Astrocyte (in vitro differentiated cells and primary cell): ENCODE measurements around the gene MYO1E. TPM values are rescaled to one million over a fixed set of nuclear protein-coding genes. Genes with fewer than 3 reads are reported as not detected.

Experiments
- DNase-seq: peaks from one replicate; pipeline ENCODE4 v3.0.0-alpha.2; 2010; ENCODE audit warnings: low read depth
- FAIRE-seq: peaks from 2 replicates; lab custom pipeline; 2011; peaks lifted over from hg19 to GRCh38; lab: Jason Lieb, UNC
- H2AFZ ChIP-seq: 2 replicates; pipeline ENCODE4 v1.6.0; 2012; ENCODE audit warnings: low read depth, low read length, inconsistent platforms
- H3K27ac ChIP-seq: 2 replicates; pipeline ENCODE4 v1.5.1; 2011; ENCODE audit warnings: low read depth, low read length, inconsistent platforms
- H3K27me3 ChIP-seq: 2 replicates; pipeline ENCODE4 v1.6.0; 2011; ENCODE audit warnings: low read length, inconsistent platforms; ENCODE audit not compliant: insufficient read depth
- H3K36me3 ChIP-seq: 2 replicates; pipeline ENCODE4 v1.5.1; 2011; ENCODE audit warnings: low read length, inconsistent platforms; ENCODE audit not compliant: insufficient read depth
- H3K4me1 ChIP-seq: 2 replicates; pipeline ENCODE4 v1.5.1; 2011; ENCODE audit warnings: low read length, inconsistent platforms; ENCODE audit not compliant: insufficient read depth
- H3K4me2 ChIP-seq: 2 replicates; pipeline ENCODE4 v1.6.0; 2012; ENCODE audit warnings: low read length, inconsistent platforms
- H3K4me3 ChIP-seq: 2 replicates; pipeline ENCODE4 v1.5.1; 2011; ENCODE audit warnings: low read depth, mild to moderate bottlenecking, low read length, inconsistent platforms; ENCODE audit not compliant: insufficient read depth
- H3K79me2 ChIP-seq: 2 replicates; pipeline ENCODE4 v1.6.0; 2012; ENCODE audit warnings: mild to moderate bottlenecking, low read length, inconsistent platforms; ENCODE audit not compliant: insufficient read depth
- H3K9ac ChIP-seq: 2 replicates; pipeline ENCODE4 v1.6.0; 2012; ENCODE audit warnings: mild to moderate bottlenecking, low read length, inconsistent platforms
- H3K9me3 ChIP-seq: 2 replicates; pipeline ENCODE4 v1.5.1; 2012; ENCODE audit warnings: low read depth, mild to moderate bottlenecking, low read length, inconsistent platforms; ENCODE audit not compliant: insufficient read depth
- H4K20me1 ChIP-seq: 2 replicates; pipeline ENCODE4 v1.6.0; 2012; ENCODE audit warnings: low read length, inconsistent platforms; ENCODE audit not compliant: insufficient read depth
- H3K27ac Mint-ChIP-seq: one replicate; pipeline ENCODE4 v1.8.0; 2021; ENCODE audit warnings: mild to moderate bottlenecking, mixed read lengths; ENCODE audit not compliant: unreplicated experiment
- H3K27me3 Mint-ChIP-seq: one replicate; pipeline ENCODE4 v1.8.0; 2021; ENCODE audit warnings: low read depth, mixed read lengths; ENCODE audit not compliant: unreplicated experiment
- H3K36me3 Mint-ChIP-seq: one replicate; pipeline ENCODE4 v1.8.0; 2021; ENCODE audit warnings: low read depth, mixed read lengths; ENCODE audit not compliant: unreplicated experiment
- H3K4me1 Mint-ChIP-seq: one replicate; pipeline ENCODE4 v1.8.0; 2021; ENCODE audit warnings: low read depth, mixed read lengths; ENCODE audit not compliant: unreplicated experiment
- H3K4me3 Mint-ChIP-seq: one replicate; pipeline ENCODE4 v1.8.0; 2021; ENCODE audit warnings: mild to moderate bottlenecking, moderate library complexity, mixed read lengths; ENCODE audit not compliant: unreplicated experiment
- H3K9me3 Mint-ChIP-seq: one replicate; pipeline ENCODE4 v1.8.0; 2021; ENCODE audit warnings: mild to moderate bottlenecking, mixed read lengths; ENCODE audit not compliant: unreplicated experiment
- EZH2 ChIP-seq: IDR thresholded peaks from 2 replicates; pipeline ENCODE4 v1.6.1; 2012; ENCODE audit warnings: mild to moderate bottlenecking, low read length, inconsistent platforms; ENCODE audit not compliant: insufficient read depth
- total RNA-seq: library from RNA; stranded (reverse); gene quantifications from 2 replicates; pipeline ENCODE4 v1.2.1, GENCODE V29; 2021
- TF ChIP-seq, protein P1 (sequence below): IDR thresholded peaks from 2 replicates; pipeline ENCODE4 v1.5.1; 2011; ENCODE audit warnings: low read depth, mild to moderate bottlenecking, inconsistent platforms, low read length, moderate library complexity; ENCODE audit not compliant: insufficient read depth

The MYO1E gene
- total RNA-seq, 1 donor from 2014 or later, result 227 TPM

DNA sequence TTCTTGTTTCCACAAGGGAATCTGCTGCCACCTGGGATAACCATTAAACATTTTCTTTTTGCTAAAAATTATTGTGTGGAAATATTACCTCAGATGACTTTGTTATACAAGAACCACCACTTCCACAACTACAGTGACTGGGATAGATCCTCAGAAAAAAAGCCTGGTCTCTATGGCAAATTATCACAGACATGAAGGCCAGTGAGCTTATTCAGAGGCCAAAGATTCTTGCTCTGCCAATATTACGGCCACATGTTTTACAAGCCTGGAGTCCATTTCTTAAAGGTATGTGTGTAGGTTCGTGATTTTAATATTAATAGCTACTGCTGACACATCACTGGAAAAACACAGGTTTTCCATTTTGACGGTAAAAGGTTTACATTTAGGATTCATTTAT lies 73.8 kb downstream of the MYO1E start:
- H3K27me3 Mint-ChIP-seq, result no peaks in the 10 kb centered on the region
- no peaks in the 10 kb centered on the region for H3K9me3 Mint-ChIP-seq
- peaks cover 60% of the 10 kb centered on the region for H3K4me1 ChIP-seq
- H4K20me1 ChIP-seq, result no peaks in the 10 kb centered on the region
- peak overlapping the region; percentile 45 for H3K4me2 ChIP-seq
- no peak overlapping the region for H3K4me3 Mint-ChIP-seq
- FAIRE-seq (no peak), DNase-seq (peak; percentile 51)
- H3K36me3 ChIP-seq, result no peaks in the 10 kb centered on the region
- no peak overlapping the region for H3K27ac Mint-ChIP-seq
- peak overlapping the region; percentile 57 for H3K27ac ChIP-seq
- H3K36me3 Mint-ChIP-seq, result peaks cover 8% of the 10 kb centered on the region
- H3K9me3 ChIP-seq, result no peaks in the 10 kb centered on the region
- no peak overlapping the region for H2AFZ ChIP-seq
- peak overlapping the region; percentile 26 for H3K9ac ChIP-seq
- no peak overlapping the region for H3K4me3 ChIP-seq
- H3K79me2 ChIP-seq, result peaks cover 72% of the 10 kb centered on the region
- no peaks in the 10 kb centered on the region for H3K27me3 ChIP-seq
- H3K4me1 Mint-ChIP-seq, result peaks cover 72% of the 10 kb centered on the region
- TF ChIP-seq, protein P1, sequence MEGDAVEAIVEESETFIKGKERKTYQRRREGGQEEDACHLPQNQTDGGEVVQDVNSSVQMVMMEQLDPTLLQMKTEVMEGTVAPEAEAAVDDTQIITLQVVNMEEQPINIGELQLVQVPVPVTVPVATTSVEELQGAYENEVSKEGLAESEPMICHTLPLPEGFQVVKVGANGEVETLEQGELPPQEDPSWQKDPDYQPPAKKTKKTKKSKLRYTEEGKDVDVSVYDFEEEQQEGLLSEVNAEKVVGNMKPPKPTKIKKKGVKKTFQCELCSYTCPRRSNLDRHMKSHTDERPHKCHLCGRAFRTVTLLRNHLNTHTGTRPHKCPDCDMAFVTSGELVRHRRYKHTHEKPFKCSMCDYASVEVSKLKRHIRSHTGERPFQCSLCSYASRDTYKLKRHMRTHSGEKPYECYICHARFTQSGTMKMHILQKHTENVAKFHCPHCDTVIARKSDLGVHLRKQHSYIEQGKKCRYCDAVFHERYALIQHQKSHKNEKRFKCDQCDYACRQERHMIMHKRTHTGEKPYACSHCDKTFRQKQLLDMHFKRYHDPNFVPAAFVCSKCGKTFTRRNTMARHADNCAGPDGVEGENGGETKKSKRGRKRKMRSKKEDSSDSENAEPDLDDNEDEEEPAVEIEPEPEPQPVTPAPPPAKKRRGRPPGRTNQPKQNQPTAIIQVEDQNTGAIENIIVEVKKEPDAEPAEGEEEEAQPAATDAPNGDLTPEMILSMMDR, result no peak
- TF ChIP-seq EZH2, result no peak

DNA sequence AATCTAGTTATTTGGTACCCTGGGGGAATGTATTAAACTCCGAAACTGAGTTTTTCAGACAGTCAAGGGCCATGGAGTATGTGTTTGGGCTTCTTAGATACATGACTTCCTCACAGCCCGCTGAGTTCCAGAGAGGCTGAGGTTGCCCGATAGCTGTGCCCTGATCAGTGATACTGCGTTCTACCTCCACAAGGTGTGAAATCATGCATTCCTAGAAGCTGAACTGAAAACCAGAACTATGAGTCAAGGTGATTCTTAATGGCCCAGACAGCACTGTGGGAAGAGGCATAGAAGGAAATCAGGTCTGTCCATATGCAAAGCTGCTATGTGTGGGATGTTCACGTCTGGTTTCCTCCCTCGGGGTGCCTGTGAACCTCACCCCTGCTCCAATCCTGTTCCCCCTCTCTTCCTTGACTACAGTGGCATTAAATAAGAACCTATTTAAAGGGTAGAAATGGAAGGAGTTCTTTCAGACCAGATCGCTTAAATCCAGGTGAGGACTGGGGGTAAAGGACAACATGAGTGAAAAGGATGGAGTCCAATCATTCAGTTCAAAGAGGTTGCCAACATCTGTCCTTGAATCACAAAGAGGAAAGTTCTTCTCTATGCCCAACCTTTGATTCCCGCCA lies 74.3 kb downstream of the MYO1E start:
- Mint-ChIP-seq H3K4me3 (peak overlapping the region; percentile 20), H3K36me3 (peaks cover 8% of the 10 kb centered on the region), H3K27ac (peak overlapping the region; percentile 75), H3K9me3 (no peaks in the 10 kb centered on the region), H3K4me1 (peaks cover 72% of the 10 kb centered on the region), H3K27me3 (no peaks in the 10 kb centered on the region)
- TF ChIP-seq, protein P1, result no peak
- no peak for TF ChIP-seq EZH2
- Histone ChIP-seq H2AFZ (no peak overlapping the region), H3K27me3 (no peaks in the 10 kb centered on the region), H3K79me2 (peaks cover 72% of the 10 kb centered on the region), H3K36me3 (no peaks in the 10 kb centered on the region), H3K4me3 (no peak overlapping the region), H3K9me3 (no peaks in the 10 kb centered on the region), H3K27ac (peak overlapping the region; percentile 57), H4K20me1 (no peaks in the 10 kb centered on the region), H3K4me2 (peak overlapping the region; percentile 45), H3K9ac (peak overlapping the region; percentile 26), H3K4me1 (peaks cover 58% of the 10 kb centered on the region)
- FAIRE-seq, result no peak
- peak; percentile 57 for DNase-seq

DNA sequence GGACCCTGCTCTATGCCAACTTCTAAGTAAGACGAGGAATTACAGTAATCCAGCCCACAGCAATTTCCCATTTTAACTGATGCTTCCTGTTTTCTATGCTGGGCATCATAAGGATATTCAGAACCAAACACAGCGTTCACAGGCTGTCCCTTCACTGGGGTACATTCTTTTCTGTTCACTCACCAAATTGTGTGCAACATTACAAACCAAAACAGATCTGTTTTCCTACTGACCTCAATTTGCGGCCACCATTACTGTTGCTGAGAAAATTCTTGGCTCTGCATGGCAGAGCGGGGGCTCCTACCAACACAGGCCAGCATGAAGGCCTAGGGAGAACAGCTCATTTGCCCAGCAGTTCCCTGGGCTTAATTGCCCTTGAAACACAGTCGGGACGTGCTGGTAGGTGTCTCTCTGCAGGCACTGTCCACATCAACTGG lies 76.5 kb downstream of the MYO1E start:
- H3K27ac ChIP-seq, result peak overlapping the region; percentile 99
- peaks cover 69% of the 10 kb centered on the region for H3K4me1 ChIP-seq
- H3K79me2 ChIP-seq, result peaks cover 69% of the 10 kb centered on the region
- no peaks in the 10 kb centered on the region for H3K27me3 ChIP-seq
- H3K9me3 Mint-ChIP-seq, result no peaks in the 10 kb centered on the region
- H3K36me3 Mint-ChIP-seq, result peaks cover 6% of the 10 kb centered on the region
- DNase-seq (peak; percentile 95), FAIRE-seq (no peak)
- no peaks in the 10 kb centered on the region for H3K27me3 Mint-ChIP-seq
- H3K4me1 Mint-ChIP-seq, result peaks cover 77% of the 10 kb centered on the region
- H2AFZ ChIP-seq, result no peak overlapping the region
- H4K20me1 ChIP-seq, result no peaks in the 10 kb centered on the region
- H3K4me3 ChIP-seq, result no peak overlapping the region
- no peaks in the 10 kb centered on the region for H3K9me3 ChIP-seq
- H3K36me3 ChIP-seq, result no peaks in the 10 kb centered on the region
- peak overlapping the region; percentile 86 for H3K9ac ChIP-seq
- no peak overlapping the region for H3K4me3 Mint-ChIP-seq
- peak overlapping the region; percentile 91 for H3K27ac Mint-ChIP-seq
- no peak for TF ChIP-seq EZH2
- TF ChIP-seq, protein P1, result no peak
- peak overlapping the region; percentile 83 for H3K4me2 ChIP-seq
